Epithelial cell of esophagus (primary cell): ENCODE data around the gene C2CD4D.
A peak's percentile ranks its signal among the peaks of the same experiment; 100 is the strongest.

ENCODE experiments used
- DNase-seq: peaks from one replicate; pipeline ENCODE4 v3.0.0; 2010; ENCODE audit warnings: low read depth
- H3K4me3 ChIP-seq: 2 replicates; pipeline ENCODE4 v1.5.1; 2011; ENCODE audit warnings: mild to moderate bottlenecking, low read length, control low read depth
- TF ChIP-seq, protein P1 (sequence below): IDR thresholded peaks from 2 replicates; pipeline ENCODE4 v1.5.1; 2011; ENCODE audit warnings: low read depth, mild to moderate bottlenecking, low read length, control low read depth, inconsistent platforms; ENCODE audit not compliant: insufficient read depth; ENCODE audit errors: missing control alignments

The C2CD4D gene

DNA sequence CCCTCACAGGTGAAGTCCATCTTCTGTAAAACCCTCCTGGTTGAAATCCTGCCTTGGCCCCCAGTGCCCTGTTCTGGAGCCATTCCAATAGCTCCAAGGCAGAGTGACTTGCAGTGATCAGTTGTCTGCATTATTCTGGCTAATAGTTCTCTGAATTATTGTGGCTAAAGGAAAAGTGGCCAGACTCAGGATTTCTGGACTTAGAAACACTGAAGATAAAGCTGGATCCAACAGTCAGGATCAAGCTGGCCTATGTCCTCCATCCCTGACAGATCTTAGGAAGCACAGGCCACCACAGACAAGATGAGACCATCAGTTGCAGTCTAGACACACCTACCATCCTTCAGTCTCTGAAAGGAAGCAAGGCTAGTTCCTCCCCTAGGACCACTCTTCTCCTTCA is 801 bp upstream of the C2CD4D start:
- H3K4me3 ChIP-seq = peak overlapping the region; percentile 41
- DNase-seq = no peak
- TF ChIP-seq, protein P1, sequence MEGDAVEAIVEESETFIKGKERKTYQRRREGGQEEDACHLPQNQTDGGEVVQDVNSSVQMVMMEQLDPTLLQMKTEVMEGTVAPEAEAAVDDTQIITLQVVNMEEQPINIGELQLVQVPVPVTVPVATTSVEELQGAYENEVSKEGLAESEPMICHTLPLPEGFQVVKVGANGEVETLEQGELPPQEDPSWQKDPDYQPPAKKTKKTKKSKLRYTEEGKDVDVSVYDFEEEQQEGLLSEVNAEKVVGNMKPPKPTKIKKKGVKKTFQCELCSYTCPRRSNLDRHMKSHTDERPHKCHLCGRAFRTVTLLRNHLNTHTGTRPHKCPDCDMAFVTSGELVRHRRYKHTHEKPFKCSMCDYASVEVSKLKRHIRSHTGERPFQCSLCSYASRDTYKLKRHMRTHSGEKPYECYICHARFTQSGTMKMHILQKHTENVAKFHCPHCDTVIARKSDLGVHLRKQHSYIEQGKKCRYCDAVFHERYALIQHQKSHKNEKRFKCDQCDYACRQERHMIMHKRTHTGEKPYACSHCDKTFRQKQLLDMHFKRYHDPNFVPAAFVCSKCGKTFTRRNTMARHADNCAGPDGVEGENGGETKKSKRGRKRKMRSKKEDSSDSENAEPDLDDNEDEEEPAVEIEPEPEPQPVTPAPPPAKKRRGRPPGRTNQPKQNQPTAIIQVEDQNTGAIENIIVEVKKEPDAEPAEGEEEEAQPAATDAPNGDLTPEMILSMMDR = no peak

DNA sequence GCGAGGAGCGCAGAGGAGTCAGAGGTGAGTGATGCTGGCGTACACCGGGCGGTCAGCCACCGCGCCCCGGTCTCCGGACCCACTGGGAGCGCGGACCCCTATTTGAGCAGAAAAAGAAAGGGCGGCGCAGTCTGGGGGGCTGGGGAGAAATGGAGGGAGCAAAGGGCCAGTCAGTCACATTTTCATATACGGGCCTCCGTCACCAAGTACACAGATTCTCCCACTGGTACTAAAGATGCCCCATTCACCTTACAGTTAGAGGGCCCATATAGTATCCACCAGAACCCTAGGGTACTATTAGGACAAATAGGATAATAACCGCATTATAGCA is 573 bp downstream of the C2CD4D start:
- no peak for DNase-seq
- TF ChIP-seq, protein P1 = no peak
- peak overlapping the region; percentile 41 for H3K4me3 ChIP-seq

DNA sequence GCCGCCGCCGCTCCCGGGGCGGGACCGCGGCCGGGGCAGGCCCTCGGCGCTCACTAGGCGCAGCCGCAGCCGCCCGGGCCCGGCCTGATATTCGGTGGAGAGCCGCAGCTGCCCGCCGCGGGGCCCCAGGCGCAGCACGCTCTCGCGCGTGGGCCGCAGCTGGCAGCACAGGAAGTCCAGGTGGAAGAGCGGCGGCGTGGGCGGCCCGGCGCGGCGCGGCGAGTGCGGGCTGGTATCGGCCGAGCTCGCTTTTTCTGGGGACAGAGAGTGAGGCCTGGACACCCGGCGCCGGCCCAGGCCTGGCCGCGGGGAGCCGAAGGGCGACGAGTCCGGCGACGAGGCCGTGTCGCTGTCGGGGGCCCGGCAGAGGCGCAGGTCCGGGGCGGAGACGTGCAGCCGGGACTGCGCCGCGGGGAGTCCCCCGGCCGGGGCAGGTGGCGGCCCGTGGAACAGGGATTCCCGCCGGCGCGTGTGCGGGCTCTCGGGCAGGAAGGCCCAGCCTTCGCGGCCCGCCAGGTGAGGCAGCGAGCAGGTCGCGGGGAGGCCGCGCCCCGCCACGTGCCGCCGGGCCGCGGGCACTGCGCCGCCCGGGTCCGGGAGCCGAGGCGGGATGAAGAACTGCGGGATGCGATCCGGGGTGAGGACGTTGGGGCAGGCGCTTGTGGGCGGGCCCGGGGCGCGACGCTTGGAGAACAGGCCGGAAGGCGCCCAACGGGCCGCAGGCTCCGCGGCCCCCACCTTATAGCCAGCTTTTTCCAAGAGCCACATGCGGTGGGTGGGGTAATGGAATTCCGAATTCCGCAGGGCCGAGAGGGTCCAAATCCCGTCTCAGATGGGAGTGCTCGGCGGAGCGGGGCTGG is 1.2 kb downstream of the C2CD4D start:
- TF ChIP-seq, protein P1 = no peak
- DNase-seq = no peak
- H3K4me3 ChIP-seq = no peak overlapping the region

DNA sequence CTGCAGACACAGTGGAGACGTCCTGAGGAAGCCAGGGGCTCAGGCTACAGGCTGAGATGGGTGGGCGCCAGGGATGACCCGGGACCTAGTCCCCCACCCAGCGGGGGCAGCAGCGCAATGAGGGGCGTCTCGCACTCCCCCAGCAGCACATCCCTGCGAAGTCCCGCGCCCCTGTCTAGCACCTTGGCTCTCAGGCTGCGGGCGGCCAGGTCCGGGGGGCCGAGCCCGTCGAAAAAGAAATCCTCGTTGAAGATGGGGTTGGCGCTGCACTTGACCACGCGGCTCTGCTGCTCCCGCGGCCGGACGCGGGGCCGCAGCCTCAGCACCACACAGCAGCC is 1.8 kb downstream of the C2CD4D start:
- H3K4me3 ChIP-seq = no peak overlapping the region
- TF ChIP-seq, protein P1 = no peak
- DNase-seq = no peak

DNA sequence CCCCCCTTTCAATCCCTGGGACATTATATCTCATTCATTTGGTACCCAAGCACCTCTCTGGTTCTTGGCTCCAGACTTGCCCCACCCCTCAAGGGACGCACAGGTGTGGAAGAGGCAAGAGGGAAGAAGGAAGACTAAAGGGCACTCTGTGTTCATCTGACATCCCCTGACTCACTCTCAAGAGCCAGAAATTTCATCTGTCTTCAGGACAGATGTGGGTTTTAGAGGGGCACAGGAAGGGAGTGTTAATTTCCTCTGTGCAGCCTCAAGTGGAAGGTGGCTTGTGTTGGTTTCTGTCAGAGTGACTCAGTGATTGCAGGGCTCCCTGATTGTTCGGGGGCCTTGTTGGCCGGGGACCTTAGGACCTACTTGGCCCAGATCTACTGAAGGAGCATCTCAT is 2.4 kb downstream of the C2CD4D start:
- no peak for DNase-seq
- no peak overlapping the region for H3K4me3 ChIP-seq
- TF ChIP-seq, protein P1 = no peak

DNA sequence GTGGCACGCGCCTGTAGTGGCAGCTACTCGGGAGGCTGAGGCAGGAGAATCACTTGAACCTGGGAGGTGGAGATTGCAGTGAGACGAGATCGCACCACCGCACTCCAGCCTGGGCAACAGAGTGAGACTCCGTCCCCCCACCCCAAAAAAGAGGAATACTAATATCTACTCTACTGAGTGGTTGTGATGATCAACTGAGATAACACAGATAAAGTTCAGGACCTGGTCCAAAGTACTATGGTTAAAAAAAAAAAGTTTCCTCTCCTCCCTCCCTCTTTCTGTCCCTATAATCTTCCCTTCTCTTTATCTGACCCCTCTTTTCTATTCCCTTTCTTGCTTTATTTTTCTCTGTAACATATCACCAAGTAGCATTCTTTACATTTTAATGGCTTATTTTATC is 4.0 kb downstream of the C2CD4D start:
- no peak overlapping the region for H3K4me3 ChIP-seq
- TF ChIP-seq, protein P1 = no peak
- DNase-seq = no peak

DNA sequence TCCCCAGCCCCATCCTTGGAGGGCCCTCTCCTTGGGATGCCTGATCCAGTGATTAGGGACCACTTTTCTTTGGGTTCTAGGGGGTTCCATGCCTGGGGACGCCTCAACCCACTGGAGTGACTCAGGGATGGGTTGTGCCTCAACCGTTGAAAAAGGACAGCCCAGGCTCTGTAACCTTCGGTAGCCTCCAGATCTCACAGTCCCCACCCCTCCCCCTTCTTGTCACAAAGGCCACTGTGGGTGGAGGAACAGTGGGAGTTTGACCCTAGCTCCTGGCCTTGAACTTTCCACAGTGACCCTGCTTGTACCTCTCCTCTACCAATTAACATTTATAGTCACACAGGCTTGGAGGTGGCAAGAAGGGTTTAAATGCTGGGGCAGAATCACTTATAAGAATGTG is 5.4 kb downstream of the C2CD4D start:
- TF ChIP-seq, protein P1 = no peak
- no peak for DNase-seq
- H3K4me3 ChIP-seq = no peak overlapping the region
